Mucosa of descending colon (tissue), 3 donors: Measurements from ENCODE around the gene MERTK. TPM values are rescaled to one million over a fixed set of nuclear protein-coding genes. Genes with fewer than 3 reads are reported as not detected.

Source experiments
- ATAC-seq: fragments of 200-7000 bp; cut with Tn5 transposase; one replicate; pipeline ENCODE4 v1.9.1; 2020; ENCODE audit warnings: mild to moderate bottlenecking, moderate library complexity
- DNase-seq, 3 donors: peaks; one replicate each; pipeline ENCODE4 v3.0.0-alpha.2; 2020
- H3K36me3 ChIP-seq: fragments of 200-600 bp; one replicate; pipeline ENCODE4 v1.8.0; 2021; ENCODE audit warnings: low read depth, mild to moderate bottlenecking
- H3K4me1 ChIP-seq: fragments of 200-600 bp; one replicate; pipeline ENCODE4 v1.8.0; 2021; ENCODE audit warnings: low read depth, mild to moderate bottlenecking
- H3K4me3 ChIP-seq: fragments of 200-600 bp; one replicate; pipeline ENCODE4 v1.8.0; 2021; ENCODE audit warnings: mild to moderate bottlenecking
- H3K9me3 ChIP-seq: fragments of 200-600 bp; one replicate; pipeline ENCODE4 v1.8.0; 2021; ENCODE audit warnings: mild to moderate bottlenecking
- CTCF ChIP-seq: fragments of 200-600 bp; IDR thresholded peaks from one replicate; pipeline ENCODE4 v1.8.0; 2022; ENCODE audit warnings: antibody characterized with exemption, mild to moderate bottlenecking
- intact Hi-C, 2 donors: fragments of 100-400 bp; cut with DNase I in 1 of 2; cut with micrococcal nuclease in 1 of 2; formaldehyde crosslinking; loops; one replicate each; pipeline versions ENCODE4 v1.11.0 to v1.11.1; 2022; cut with DNase I, micrococcal nuclease
- total RNA-seq, 3 donors: library from RNA; stranded (reverse); fragmentation: NEBNext Ultra II Directional in 2 of 3; extraction: Animal tissue kit (Norgen Biotek cat#: 25700) in 2 of 3; gene quantifications; one replicate each; pipeline versions ENCODE4 v1.2.1 to v1.2.4, GENCODE V29; 2021 to 2023
- donor health status: DM: no; HTN: no; CAD: no; lungs with moderate emphysema.
- donor health status: DM: no; HTN: no; CAD: no.
- donor health status: DM: no; HTN: yes; CAD: no.

Gene MERTK
- total RNA-seq, 3 donors from 2014 or later, result 9.3 to 17.2 (median 13.7) TPM

GRCh38 chr2:112003576-112004252, 105.3 kb downstream of the MERTK start:
- Histone ChIP-seq H3K9me3 (peaks cover 4% of the 10 kb centered on the region), H3K4me1 (no peaks in the 10 kb centered on the region), H3K4me3 (no peak overlapping the region), H3K36me3 (no peaks in the 10 kb centered on the region)
- ATAC-seq (no peak), DNase-seq (no peak)
- intact Hi-C loops, result no loop called here
- TF ChIP-seq CTCF, result no peak

GRCh38 chr2:112004253-112004645, 105.8 kb downstream of the MERTK start:
- ATAC-seq, result peak; percentile 66
- no peak for TF ChIP-seq CTCF
- H3K4me1 ChIP-seq, result no peaks in the 10 kb centered on the region
- peaks cover 4% of the 10 kb centered on the region for H3K9me3 ChIP-seq
- intact Hi-C loops, result no loop called here
- peak in 2 of 3 donors; percentile 50 to 73 for DNase-seq
- H3K4me3 ChIP-seq, result no peak overlapping the region
- no peaks in the 10 kb centered on the region for H3K36me3 ChIP-seq

- no peaks in the 10 kb centered on the region for H3K36me3 ChIP-seq
- no peaks in the 10 kb centered on the region for H3K4me1 ChIP-seq
- H3K9me3 ChIP-seq, result no peaks in the 10 kb centered on the region
- no peak for TF ChIP-seq CTCF
- no peak for ATAC-seq
- DNase-seq, result no peak
- H3K4me3 ChIP-seq, result no peak overlapping the region
- intact Hi-C loops, result no loop called here
These were observed 107.1 kb downstream of the MERTK start for GRCh38 chr2:112005406-112006075.

GRCh38 chr2:112006076-112006410, 107.6 kb downstream of the MERTK start:
- peaks cover 3% of the 10 kb centered on the region for H3K36me3 ChIP-seq
- no peak for ATAC-seq
- no peak for DNase-seq
- H3K4me3 ChIP-seq, result no peak overlapping the region
- no peaks in the 10 kb centered on the region for H3K9me3 ChIP-seq
- H3K4me1 ChIP-seq, result peaks cover under 1% of the 10 kb centered on the region
- intact Hi-C loops, result no loop called here
- no peak for TF ChIP-seq CTCF

GRCh38 chr2:112007493-112007892, 109.1 kb downstream of the MERTK start:
- intact Hi-C loops, result no loop called here
- ATAC-seq, result no peak

More at GRCh38 chr2:112007493-112007892, 109.1 kb downstream of the MERTK start:
- H3K9me3 ChIP-seq, result no peaks in the 10 kb centered on the region
- no peak for TF ChIP-seq CTCF
- DNase-seq, result no peak
- peaks cover 3% of the 10 kb centered on the region for H3K36me3 ChIP-seq
- no peak overlapping the region for H3K4me3 ChIP-seq
- H3K4me1 ChIP-seq, result peaks cover 9% of the 10 kb centered on the region
